HEK293 (cell line): Measurements from ENCODE around the gene C6orf47.

Experiments used
- CTCF ChIA-PET: fragments of 350-600 bp; formaldehyde crosslinking; extraction: SDS; loops from one replicate; lab custom pipeline; 2021; ENCODE audit warnings: antibody characterized with exemption; lab: Yijun Ruan, JAX
- POLR2A ChIA-PET: fragments of 300-600 bp; formaldehyde crosslinking; extraction: SDS; loops from one replicate; lab custom pipeline; 2020; ENCODE audit warnings: antibody characterized with exemption, inconsistent platforms; lab: Yijun Ruan, JAX
- H3K27ac ChIP-seq: fragments of 200-500 bp; sonication (Bioruptor generic); 2 replicates; pipeline ENCODE4 v1.5.1; 2014; ENCODE audit warnings: low read depth, low read length, control low read depth, inconsistent platforms; ENCODE audit errors: extremely low read depth
- H3K36me3 ChIP-seq, 2 experiments: fragments of 200-500 bp in 1 of 2; sonication (Bioruptor generic) in 1 of 2; 1 replicate in 1 of 2; 2 replicates in 1 of 2; pipeline ENCODE4 v1.5.1; 2014 to 2017; ENCODE audit warnings: inconsistent platforms in 2 of 2, low read length in 2 of 2; ENCODE audit not compliant: control insufficient read depth in 2 of 2, insufficient read depth in 1 of 2
- H3K4me1 ChIP-seq: fragments of 200-500 bp; sonication (Bioruptor generic); 2 replicates; pipeline ENCODE4 v1.5.1; 2014; ENCODE audit warnings: mild to moderate bottlenecking, low read length, inconsistent platforms; ENCODE audit not compliant: control insufficient read depth, insufficient read depth
- H3K4me3 ChIP-seq: 2 replicates; pipeline ENCODE4 v1.5.1; 2011; ENCODE audit warnings: low read depth, mild to moderate bottlenecking, control low read depth, low read length, moderate library complexity
- H3K9me3 ChIP-seq: fragments of 200-500 bp; sonication (Bioruptor generic); 2 replicates; pipeline ENCODE4 v1.5.1; 2014; ENCODE audit warnings: low read depth, low read length, inconsistent platforms; ENCODE audit not compliant: control insufficient read depth, insufficient read depth
- BCL11B ChIP-seq: fragments of 450-650 bp; formaldehyde crosslinking; IDR thresholded peaks from 2 replicates; pipeline ENCODE4 v1.5.1; 2016; ENCODE audit warnings: low read depth, missing biosample characterization, missing genetic modification characterization
- HOXA7 ChIP-seq: sonication (generic); formaldehyde crosslinking; IDR thresholded peaks from 2 replicates; pipeline ENCODE4 v1.8.1; 2022; ENCODE audit warnings: missing genetic modification reagents, borderline replicate concordance
- REST ChIP-seq: fragments of 450-650 bp; formaldehyde crosslinking; IDR thresholded peaks from 2 replicates; pipeline ENCODE4 v1.5.1; 2016; ENCODE audit warnings: missing biosample characterization, missing genetic modification characterization
- ZBTB48 ChIP-seq: fragments of 450-650 bp; formaldehyde crosslinking; IDR thresholded peaks from 2 replicates; pipeline ENCODE4 v1.5.1; 2016; ENCODE audit warnings: missing biosample characterization, missing genetic modification characterization
- ZBTB8A ChIP-seq: fragments of 450-650 bp; formaldehyde crosslinking; IDR thresholded peaks from 2 replicates; pipeline ENCODE4 v1.5.1; 2016; ENCODE audit warnings: missing biosample characterization, missing genetic modification characterization
- ZNF184 ChIP-seq: fragments of 450-650 bp; IDR thresholded peaks from 2 replicates; pipeline ENCODE4 v1.5.1; 2018; ENCODE audit warnings: missing biosample characterization, mild to moderate bottlenecking, missing genetic modification characterization
- ZNF274 ChIP-seq, 2 experiments: fragments of 200-500 bp in 1 of 2; fragments of 450-650 bp in 1 of 2; sonication (Bioruptor generic) in 1 of 2; formaldehyde crosslinking in 1 of 2; IDR thresholded peaks; 2 replicates each; pipeline versions ENCODE4 v1.5.1 to v1.6.1; 2014 to 2016; ENCODE audit warnings: borderline replicate concordance in 1 of 2, inconsistent platforms in 1 of 2, low read length in 1 of 2, missing biosample characterization in 1 of 2, missing genetic modification characterization in 1 of 2
- ZNF354C ChIP-seq: fragments of 450-650 bp; formaldehyde crosslinking; IDR thresholded peaks from 2 replicates; pipeline ENCODE4 v1.5.1; 2016; ENCODE audit warnings: missing biosample characterization, missing genetic modification characterization, low read depth, borderline replicate concordance
- ZNF510 ChIP-seq: fragments of 450-650 bp; formaldehyde crosslinking; IDR thresholded peaks from 2 replicates; pipeline ENCODE4 v1.5.1; 2018; ENCODE audit warnings: mild to moderate bottlenecking, missing genetic modification characterization, missing biosample characterization; ENCODE audit not compliant: insufficient replicate concordance
- ZNF548 ChIP-seq: fragments of 450-650 bp; formaldehyde crosslinking; IDR thresholded peaks from 2 replicates; pipeline ENCODE4 v1.5.1; 2016; ENCODE audit warnings: missing biosample characterization, missing genetic modification characterization
- ZNF549 ChIP-seq: fragments of 450-650 bp; IDR thresholded peaks from 2 replicates; pipeline ENCODE4 v1.5.1; 2018; ENCODE audit warnings: missing biosample characterization, missing genetic modification characterization, mild to moderate bottlenecking, inconsistent platforms, moderate library complexity
- ZNF555 ChIP-seq: fragments of 450-650 bp; formaldehyde crosslinking; conservative IDR thresholded peaks from 2 replicates; pipeline ENCODE4 v1.5.1; 2017; ENCODE audit warnings: missing biosample characterization, mild to moderate bottlenecking, missing genetic modification characterization, inconsistent platforms
- ZNF580 ChIP-seq: fragments of 450-650 bp; formaldehyde crosslinking; IDR thresholded peaks from 2 replicates; pipeline ENCODE4 v1.5.1; 2016; ENCODE audit warnings: missing biosample characterization, missing genetic modification characterization
- ZNF639 ChIP-seq: fragments of 450-650 bp; formaldehyde crosslinking; IDR thresholded peaks from 2 replicates; pipeline ENCODE4 v1.5.1; 2016; ENCODE audit warnings: missing biosample characterization, missing genetic modification characterization
- ZNF658 ChIP-seq: fragments of 450-650 bp; formaldehyde crosslinking; IDR thresholded peaks from 2 replicates; pipeline ENCODE4; 2016; ENCODE audit warnings: missing biosample characterization, missing genetic modification characterization
- ZNF701 ChIP-seq: fragments of 450-650 bp; formaldehyde crosslinking; IDR thresholded peaks from 2 replicates; pipeline ENCODE4 v1.5.1; 2016; ENCODE audit warnings: missing biosample characterization, missing genetic modification characterization
- ZNF76 ChIP-seq: fragments of 450-650 bp; formaldehyde crosslinking; IDR thresholded peaks from 2 replicates; pipeline ENCODE4; 2016; ENCODE audit warnings: low read depth, missing biosample characterization, missing genetic modification characterization, borderline replicate concordance
- TF ChIP-seq, protein P1 (sequence below): fragments of 450-650 bp; formaldehyde crosslinking; IDR thresholded peaks from 2 replicates; pipeline ENCODE4 v1.5.1; 2016; ENCODE audit warnings: missing biosample characterization, missing genetic modification characterization
- TF ChIP-seq, protein P2 (sequence below): fragments of 450-650 bp; formaldehyde crosslinking; IDR thresholded peaks from 2 replicates; pipeline ENCODE4 v1.5.1; 2016; ENCODE audit warnings: missing biosample characterization, missing genetic modification characterization
- TF ChIP-seq, protein P3 (sequence below): fragments of 450-650 bp; formaldehyde crosslinking; IDR thresholded peaks from 2 replicates; pipeline ENCODE4 v1.5.1; 2016; ENCODE audit warnings: missing biosample characterization, missing genetic modification characterization

Gene C6orf47

GRCh38 chr6:31676322-31676903, 15.8 kb upstream of the C6orf47 start (continued):
- no peak for TF ChIP-seq ZBTB8A (tag by site-specific recombination)

GRCh38 chr6:31669676-31670075, 9.1 kb upstream of the C6orf47 start, which contains the start of gene LY6G5B:
Gene LY6G5B (plus strand): TSS chr6:31669976. CDS start chr6:31670951, 975 bp downstream.
- ChIA-PET CTCF (interaction anchor here (1.1 kb wide), 1 partner anchor 21 kb away, joined by 3 read pairs; no protein-coding TSS in a partner anchor), POLR2A (interaction anchor here (0.9 to 1.1 kb wide), 2 partner anchors 9 to 445 kb away, joined by 3 to 9 read pairs; partner anchors contain the start of gene C6orf47)
- TF ChIP-seq ZNF658 (tag by site-specific recombination) (no peak), ZNF510 (no peak), BCL11B (tag by site-specific recombination) (no peak), ZNF76 (tag by site-specific recombination) (no peak), ZNF549 (no peak), ZNF639 (tag by site-specific recombination) (no peak), ZNF555 (tag by site-specific recombination) (no peak), ZNF701 (tag by site-specific recombination) (no peak), ZBTB48 (no peak), ZNF274 (IDR thresholded peaks at IDR 0.05; ENCODE audit: low read length) (no peak), ZNF274 (tag by site-specific recombination; IDR thresholded peaks at IDR 0.05; ENCODE audit: borderline replicate concordance) (no peak), REST (tag by site-specific recombination) (no peak), ZNF580 (no peak), ZNF548 (tag by site-specific recombination) (no peak), ZNF184 (tag by site-specific recombination) (no peak), ZNF354C (tag by site-specific recombination) (no peak), HOXA7 (CRISPR knock-in tag) (no peak)
- TF ChIP-seq, protein P1, sequence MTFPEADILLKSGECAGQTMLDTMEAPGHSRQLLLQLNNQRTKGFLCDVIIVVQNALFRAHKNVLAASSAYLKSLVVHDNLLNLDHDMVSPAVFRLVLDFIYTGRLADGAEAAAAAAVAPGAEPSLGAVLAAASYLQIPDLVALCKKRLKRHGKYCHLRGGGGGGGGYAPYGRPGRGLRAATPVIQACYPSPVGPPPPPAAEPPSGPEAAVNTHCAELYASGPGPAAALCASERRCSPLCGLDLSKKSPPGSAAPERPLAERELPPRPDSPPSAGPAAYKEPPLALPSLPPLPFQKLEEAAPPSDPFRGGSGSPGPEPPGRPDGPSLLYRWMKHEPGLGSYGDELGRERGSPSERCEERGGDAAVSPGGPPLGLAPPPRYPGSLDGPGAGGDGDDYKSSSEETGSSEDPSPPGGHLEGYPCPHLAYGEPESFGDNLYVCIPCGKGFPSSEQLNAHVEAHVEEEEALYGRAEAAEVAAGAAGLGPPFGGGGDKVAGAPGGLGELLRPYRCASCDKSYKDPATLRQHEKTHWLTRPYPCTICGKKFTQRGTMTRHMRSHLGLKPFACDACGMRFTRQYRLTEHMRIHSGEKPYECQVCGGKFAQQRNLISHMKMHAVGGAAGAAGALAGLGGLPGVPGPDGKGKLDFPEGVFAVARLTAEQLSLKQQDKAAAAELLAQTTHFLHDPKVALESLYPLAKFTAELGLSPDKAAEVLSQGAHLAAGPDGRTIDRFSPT (tag by site-specific recombination): no peak
- TF ChIP-seq, protein P2, sequence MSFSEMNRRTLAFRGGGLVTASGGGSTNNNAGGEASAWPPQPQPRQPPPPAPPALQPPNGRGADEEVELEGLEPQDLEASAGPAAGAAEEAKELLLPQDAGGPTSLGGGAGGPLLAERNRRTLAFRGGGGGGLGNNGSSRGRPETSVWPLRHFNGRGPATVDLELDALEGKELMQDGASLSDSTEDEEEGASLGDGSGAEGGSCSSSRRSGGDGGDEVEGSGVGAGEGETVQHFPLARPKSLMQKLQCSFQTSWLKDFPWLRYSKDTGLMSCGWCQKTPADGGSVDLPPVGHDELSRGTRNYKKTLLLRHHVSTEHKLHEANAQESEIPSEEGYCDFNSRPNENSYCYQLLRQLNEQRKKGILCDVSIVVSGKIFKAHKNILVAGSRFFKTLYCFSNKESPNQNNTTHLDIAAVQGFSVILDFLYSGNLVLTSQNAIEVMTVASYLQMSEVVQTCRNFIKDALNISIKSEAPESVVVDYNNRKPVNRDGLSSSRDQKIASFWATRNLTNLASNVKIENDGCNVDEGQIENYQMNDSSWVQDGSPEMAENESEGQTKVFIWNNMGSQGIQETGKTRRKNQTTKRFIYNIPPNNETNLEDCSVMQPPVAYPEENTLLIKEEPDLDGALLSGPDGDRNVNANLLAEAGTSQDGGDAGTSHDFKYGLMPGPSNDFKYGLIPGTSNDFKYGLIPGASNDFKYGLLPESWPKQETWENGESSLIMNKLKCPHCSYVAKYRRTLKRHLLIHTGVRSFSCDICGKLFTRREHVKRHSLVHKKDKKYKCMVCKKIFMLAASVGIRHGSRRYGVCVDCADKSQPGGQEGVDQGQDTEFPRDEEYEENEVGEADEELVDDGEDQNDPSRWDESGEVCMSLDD (tag by site-specific recombination): no peak
- TF ChIP-seq, protein P3, sequence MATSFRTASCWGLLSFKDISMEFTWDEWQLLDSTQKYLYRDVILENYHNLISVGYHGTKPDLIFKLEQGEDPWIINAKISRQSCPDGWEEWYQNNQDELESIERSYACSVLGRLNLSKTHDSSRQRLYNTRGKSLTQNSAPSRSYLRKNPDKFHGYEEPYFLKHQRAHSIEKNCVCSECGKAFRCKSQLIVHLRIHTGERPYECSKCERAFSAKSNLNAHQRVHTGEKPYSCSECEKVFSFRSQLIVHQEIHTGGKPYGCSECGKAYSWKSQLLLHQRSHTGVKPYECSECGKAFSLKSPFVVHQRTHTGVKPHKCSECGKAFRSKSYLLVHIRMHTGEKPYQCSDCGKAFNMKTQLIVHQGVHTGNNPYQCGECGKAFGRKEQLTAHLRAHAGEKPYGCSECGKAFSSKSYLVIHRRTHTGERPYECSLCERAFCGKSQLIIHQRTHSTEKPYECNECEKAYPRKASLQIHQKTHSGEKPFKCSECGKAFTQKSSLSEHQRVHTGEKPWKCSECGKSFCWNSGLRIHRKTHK (tag by site-specific recombination): no peak
- Histone ChIP-seq H3K4me1 (no peaks in the 10 kb centered on the region), H3K27ac (no peak within 1 kb of the TSS), H3K9me3 (no peaks in the 10 kb centered on the region), H3K4me3 (no peak within 1 kb of the TSS), H3K36me3 (peaks cover 48 to 71% of the 10 kb centered on the region in 2 experiments)
